Smooth muscle cell of the umbilical artery (primary cell): ENCODE measurements around the gene ZNF224. TPM values are rescaled to one million over a fixed set of nuclear protein-coding genes. Genes with fewer than 3 reads are reported as not detected.

Experiments used
- total RNA-seq: library from RNA; depleted of rRNA; stranded (reverse); fragments of >200 nt; gene quantifications from 2 replicates; pipeline ENCODE4 v1.2.3, GENCODE V29; 2014

ZNF224 gene
- 25.1 and 35.9 TPM in 2 replicates for total RNA-seq

DNA sequence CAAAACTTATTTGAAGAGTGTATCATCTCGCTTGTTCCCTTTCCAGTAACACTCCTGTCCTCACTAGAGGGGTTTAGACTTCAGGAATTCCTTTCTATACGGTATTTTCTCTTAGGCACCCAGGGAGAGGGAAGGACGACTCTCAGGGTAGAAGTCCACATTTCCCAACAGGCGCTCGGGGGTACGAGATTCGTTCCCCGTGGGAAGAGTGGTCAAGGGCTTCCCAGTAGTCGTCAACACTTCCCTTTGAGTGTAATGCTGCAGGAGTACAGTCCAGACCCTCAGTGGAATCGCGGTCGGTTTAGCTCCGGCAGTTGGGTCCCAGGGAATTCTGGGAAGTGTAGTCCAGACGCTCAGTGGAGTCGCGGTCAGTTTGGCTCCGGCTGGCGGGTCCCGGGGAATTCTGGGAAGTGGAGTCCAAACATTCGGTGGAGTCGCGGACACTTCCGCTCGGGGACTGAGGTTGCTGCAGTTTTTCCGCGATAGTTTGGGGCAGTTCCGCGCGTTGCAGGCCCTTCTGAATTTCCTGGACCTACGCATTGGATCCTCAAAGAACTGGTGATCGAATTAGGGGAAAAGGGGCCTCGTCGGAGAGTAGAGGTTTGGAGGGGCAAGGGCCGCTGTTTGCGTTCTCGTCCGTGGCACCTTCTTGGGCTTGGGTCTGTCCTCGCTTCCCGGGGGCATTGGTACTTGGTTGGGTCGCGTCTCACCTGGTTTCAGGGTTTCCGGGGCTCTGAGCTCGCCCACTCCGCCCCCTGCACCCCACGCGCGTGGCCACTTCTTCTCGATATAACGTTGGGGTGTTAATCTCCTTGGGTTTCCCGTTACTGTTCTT lies at the start of gene ZNF224:
Gene ZNF224 (plus strand): TSS at position 431 of the 835 bp plus-strand sequence. CDS start 3,513 bp downstream, outside the sequence.

DNA sequence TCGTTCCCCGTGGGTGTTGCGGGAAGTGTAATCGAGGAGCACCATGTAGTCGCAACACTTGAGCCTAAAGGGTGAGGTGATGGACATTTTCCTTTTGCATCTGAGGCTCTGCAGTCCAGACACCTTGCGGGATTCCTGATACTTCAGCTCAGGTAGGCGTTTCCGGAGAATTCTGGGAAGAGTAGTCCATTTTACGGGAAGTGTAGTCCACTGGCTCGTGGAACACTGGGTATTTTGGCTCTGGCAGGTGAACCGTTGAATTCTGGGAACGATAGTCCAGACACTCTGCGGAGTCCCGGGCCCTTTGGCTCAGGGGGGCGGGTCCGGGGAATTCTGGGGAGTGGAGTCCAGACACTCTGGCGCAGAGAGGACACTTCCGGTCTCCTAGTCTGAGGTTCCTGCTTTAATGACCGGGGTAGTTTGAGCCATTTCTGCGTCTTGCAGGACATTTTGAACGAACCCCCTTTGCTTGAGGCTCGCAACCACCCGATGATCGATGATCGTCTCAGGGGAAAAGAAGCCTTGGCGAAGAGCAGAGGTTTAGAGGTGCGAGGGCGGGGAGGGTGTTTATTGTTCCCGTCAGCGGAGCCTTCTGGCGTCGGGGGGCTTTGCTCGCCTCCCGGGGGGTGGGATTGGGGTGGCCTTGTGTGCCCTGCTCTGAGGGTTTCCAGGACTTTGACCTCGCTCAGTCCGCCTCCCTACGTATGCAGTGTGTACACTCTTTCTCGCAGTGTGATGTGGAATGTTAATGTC lies 42.3 kb upstream of the ZNF224 start, which contains the start of gene ZNF223:
Gene ZNF223 (plus strand): TSS at position 387 of the 753 bp plus-strand sequence. CDS start 3,141 bp downstream, outside the sequence.

DNA sequence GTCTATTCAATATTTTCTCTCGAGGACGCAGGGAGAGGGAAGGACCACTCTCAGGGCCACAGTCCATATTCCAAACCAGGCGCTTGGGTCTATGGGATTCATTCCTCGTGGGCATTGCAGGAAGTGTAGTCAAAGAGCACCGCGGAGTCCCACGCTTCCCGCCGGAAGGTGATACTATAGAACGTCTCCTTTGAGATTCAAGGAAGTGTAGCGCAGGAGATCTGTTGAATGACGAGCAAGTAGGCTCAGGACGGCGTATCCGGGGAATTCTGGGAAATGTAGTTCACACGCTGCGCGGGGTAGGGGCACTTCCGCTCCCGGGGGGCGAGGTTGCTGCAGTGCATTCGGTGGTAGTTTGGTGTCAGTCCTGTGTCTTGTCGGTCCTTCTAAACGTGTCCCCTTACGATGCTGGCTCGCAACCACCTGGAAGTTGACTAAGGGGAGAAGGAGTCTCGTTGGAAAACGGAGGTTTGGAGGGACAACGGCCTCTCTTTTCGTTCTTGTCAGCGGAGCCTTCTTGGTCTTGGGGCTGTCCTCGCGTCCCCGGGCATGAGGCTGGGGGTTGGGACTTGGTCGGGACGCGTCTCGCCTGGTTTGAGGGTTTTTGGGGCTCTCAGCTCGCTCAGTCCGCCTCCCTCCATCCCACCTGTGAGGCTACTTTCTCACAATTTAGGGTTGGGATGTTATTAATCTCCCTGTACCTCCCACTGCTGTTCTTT lies 22.2 kb upstream of the ZNF224 start, which contains the start of gene ZNF284:
Gene ZNF284 (plus strand): TSS at position 336 of the 719 bp plus-strand sequence. CDS start 4,231 bp downstream, outside the sequence.

DNA sequence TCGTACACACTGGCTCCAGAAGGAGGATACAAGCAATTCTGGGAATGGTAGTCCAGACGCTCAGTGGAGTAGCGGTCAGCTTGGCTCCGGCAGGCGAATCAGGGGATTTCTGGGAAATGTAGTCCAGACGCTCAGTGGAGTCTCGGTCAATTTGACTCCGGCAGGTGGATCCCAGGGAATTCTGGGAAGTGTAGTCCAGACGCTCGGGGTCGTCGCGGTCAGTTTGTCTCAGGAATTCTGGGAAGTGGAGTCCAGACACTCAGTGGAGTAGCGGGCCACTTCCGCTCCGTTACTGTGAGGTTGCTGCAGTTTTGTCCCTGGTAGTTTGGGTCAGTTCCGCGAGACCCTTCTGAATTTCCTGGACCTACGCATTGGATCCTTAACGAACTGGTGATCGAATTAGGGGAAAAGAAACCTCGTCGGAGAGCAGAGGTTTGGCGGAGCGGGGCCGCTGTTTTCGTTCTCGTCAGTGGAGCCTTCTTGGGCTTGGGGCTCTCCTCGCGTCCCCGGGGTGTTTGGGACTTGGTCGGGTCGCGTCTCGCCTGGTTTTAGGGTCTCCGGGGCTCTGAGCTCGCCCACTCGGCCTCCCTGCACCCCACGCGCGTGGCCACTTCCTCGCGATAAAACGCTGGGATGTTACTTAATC lies 19.1 kb downstream of the ZNF224 start, which contains the start of gene ZNF225:
Gene ZNF225 (plus strand): TSS at position 262 of the 646 bp plus-strand sequence. CDS start 2,429 bp downstream, outside the sequence.

GRCh38 chr19:44141191-44142058 lies 47.3 kb downstream of the ZNF224 start, which contains the start of gene ZNF234:
TSS of gene ZNF234 (plus strand) at chr19:44141554. CDS start at chr19:44144633, 3,079 bp downstream.

Other genes starting within 250 kb of the ZNF224 start
- 5.3 and 5.9 TPM in 2 replicates for gene ZNF404, start 210.4 kb upstream of the ZNF224 start, total RNA-seq
- 17.9 and 20.5 TPM in 2 replicates for gene ZNF45, start 159.1 kb upstream of the ZNF224 start, total RNA-seq
- gene ZNF221, start 143.1 kb upstream of the ZNF224 start, total RNA-seq: 9.8 and 12.9 TPM in 2 replicates
- gene ZNF155, start 110.2 kb upstream of the ZNF224 start, total RNA-seq: 8.9 TPM in 2 replicates
- 2.5 and 5.3 TPM in 2 replicates for gene ZNF230, start 91.4 kb upstream of the ZNF224 start, total RNA-seq
- 5.0 and 7.7 TPM in 2 replicates for gene ZNF222, start 69.0 kb upstream of the ZNF224 start, total RNA-seq
- 4.7 and 5.3 TPM in 2 replicates for gene ZNF223, start 42.3 kb upstream of the ZNF224 start, total RNA-seq
- 3.0 and 3.3 TPM in 2 replicates for gene ZNF284, start 22.2 kb upstream of the ZNF224 start, total RNA-seq
- gene ZNF225, start 19.0 kb downstream of the ZNF224 start, total RNA-seq: 6.5 TPM in 2 replicates
- 13.7 and 17.2 TPM in 2 replicates for gene ZNF234, start 47.2 kb downstream of the ZNF224 start, total RNA-seq
- gene ZNF226, start 70.7 kb downstream of the ZNF224 start, total RNA-seq: 16.3 and 22.9 TPM in 2 replicates
- 17.1 and 20.2 TPM in 2 replicates for gene ZNF227, start 118.2 kb downstream of the ZNF224 start, total RNA-seq
- gene ZNF233, start 165.5 kb downstream of the ZNF224 start, total RNA-seq: 0.83 and 0.89 TPM in 2 replicates
- 3.1 and 4.5 TPM in 2 replicates for gene ZNF235, start 210.7 kb downstream of the ZNF224 start, total RNA-seq